GM12864 (cell line): Measurements from ENCODE around the gene RERE.

Source experiments
- DNase-seq: peaks from one replicate; pipeline ENCODE4 v3.0.0-alpha.2; 2011; ENCODE audit warnings: low read depth
- H3K4me3 ChIP-seq: 2 replicates; pipeline ENCODE4 v1.5.1; 2011; ENCODE audit warnings: mild to moderate bottlenecking, low read depth, low read length, control low read depth
- TF ChIP-seq, protein P1 (sequence below): IDR thresholded peaks from 2 replicates; pipeline ENCODE4 v1.5.1; 2011; ENCODE audit warnings: low read depth, mild to moderate bottlenecking, moderate library complexity, low read length, control low read depth, inconsistent platforms; ENCODE audit errors: missing control alignments

RERE gene

DNA sequence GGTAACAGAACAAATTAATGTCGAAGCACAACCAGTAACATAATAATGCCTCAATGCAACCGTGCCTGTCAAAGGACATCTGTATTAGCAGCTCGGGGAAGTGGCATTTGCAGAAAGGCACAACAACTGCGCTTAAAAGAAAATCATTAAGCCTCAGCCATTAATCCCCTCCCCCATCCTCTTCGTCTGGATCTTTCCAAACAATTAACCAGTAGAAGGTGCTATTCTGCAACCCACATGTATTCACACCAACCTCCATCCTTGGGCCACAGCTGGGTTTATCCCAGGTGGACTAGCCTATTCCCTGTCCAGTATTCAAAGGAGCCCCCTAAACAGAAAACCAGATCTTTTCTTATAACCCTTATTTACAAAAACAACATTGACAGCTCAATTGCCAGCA lies 2.6 kb downstream of the RERE start:
- no peak for DNase-seq
- no peak overlapping the region for H3K4me3 ChIP-seq
- TF ChIP-seq, protein P1, sequence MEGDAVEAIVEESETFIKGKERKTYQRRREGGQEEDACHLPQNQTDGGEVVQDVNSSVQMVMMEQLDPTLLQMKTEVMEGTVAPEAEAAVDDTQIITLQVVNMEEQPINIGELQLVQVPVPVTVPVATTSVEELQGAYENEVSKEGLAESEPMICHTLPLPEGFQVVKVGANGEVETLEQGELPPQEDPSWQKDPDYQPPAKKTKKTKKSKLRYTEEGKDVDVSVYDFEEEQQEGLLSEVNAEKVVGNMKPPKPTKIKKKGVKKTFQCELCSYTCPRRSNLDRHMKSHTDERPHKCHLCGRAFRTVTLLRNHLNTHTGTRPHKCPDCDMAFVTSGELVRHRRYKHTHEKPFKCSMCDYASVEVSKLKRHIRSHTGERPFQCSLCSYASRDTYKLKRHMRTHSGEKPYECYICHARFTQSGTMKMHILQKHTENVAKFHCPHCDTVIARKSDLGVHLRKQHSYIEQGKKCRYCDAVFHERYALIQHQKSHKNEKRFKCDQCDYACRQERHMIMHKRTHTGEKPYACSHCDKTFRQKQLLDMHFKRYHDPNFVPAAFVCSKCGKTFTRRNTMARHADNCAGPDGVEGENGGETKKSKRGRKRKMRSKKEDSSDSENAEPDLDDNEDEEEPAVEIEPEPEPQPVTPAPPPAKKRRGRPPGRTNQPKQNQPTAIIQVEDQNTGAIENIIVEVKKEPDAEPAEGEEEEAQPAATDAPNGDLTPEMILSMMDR, result no peak

DNA sequence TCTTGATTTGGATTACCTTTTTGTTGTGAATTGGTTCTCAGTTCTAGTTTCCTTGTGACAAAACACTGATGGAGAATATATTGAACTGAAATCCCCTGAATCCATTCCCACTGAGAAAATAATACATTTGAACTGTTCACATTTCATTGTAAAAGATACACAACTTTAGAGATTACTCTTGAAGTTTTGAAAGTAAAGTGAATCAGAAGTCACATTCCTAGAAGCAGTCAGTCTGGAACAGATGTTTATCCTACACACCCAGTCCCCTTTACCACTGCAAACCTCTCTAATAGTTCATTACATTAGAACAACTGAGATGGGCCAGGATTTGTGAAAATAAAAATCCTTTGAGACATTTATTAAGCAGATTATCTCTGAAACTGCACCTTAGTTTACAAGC lies 3.4 kb downstream of the RERE start:
- DNase-seq, result no peak
- H3K4me3 ChIP-seq, result no peak overlapping the region
- TF ChIP-seq, protein P1, result no peak

DNA sequence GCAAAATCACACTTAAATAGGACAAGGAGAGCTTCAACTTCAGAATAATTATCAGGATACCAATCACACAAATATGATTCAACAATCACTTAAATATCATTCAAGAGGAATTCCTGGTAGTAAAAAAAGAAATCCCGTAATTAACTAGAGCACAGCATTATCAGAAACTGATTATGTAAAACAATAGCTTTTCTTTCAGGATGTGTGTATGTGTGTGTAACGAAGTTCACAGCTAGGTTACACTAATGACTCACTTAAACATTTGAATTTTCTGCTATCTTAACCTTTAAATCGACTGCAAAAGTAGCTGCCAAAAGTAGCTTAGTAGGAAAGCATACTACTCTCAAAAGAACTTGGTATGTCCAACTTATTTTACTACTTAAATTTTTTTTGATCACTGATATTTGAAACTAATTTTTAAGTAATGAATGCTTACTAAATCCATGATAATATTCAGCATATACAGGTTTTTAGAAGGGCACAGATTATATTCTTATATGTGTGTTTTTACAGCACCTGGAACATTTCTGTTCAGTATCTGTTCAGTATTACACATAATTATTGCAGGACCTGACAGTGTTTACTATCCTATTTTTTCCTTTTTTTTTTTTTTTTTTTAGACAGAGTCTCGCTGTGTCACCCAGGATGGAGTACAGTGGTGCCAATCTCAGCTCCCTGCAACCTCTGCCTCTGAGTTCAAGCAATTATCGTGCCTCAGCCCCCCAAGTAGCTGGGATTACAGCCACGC lies 4.2 kb downstream of the RERE start:
- DNase-seq, result no peak
- TF ChIP-seq, protein P1, result no peak
- H3K4me3 ChIP-seq, result no peak overlapping the region

DNA sequence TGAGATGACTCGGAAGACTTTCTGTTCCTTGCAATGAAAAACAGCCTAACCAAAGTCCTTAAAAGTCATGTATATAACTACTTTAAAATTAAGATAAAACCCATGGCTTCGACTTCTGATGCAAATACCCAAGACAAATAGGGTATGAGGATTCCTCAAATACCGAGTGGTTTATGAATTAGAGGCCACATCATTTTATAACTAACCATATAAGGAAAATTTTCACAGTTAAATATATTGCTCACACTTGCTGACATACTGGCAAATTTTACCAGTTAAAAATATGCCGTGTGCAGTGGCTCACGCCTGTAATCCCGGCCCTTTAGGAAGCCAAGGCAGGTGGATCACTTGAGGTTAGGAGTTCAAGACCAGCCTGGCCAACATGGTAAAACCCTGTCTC lies 5.4 kb downstream of the RERE start:
- DNase-seq, result no peak
- TF ChIP-seq, protein P1, result no peak
- H3K4me3 ChIP-seq, result no peak overlapping the region

DNA sequence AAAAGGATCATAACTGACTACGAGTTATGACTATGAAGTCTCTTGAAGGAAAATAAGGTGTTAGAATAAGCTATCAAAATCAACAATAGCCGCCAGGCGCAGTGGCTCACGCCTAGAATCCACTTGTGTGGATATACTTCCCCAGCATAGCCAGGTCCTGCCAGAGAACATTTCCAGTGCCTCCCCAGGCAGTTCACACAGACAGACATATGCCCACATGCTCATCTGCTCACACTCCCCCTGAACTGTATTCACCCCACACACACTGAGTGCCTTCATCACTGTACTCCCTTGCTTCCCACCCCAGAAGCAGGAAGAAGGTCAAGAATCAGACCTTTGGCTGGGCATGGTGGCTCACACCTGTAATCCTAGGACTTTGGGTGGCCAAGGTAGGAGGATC lies 6.5 kb downstream of the RERE start:
- TF ChIP-seq, protein P1, result no peak
- no peak for DNase-seq
- H3K4me3 ChIP-seq, result no peak overlapping the region

DNA sequence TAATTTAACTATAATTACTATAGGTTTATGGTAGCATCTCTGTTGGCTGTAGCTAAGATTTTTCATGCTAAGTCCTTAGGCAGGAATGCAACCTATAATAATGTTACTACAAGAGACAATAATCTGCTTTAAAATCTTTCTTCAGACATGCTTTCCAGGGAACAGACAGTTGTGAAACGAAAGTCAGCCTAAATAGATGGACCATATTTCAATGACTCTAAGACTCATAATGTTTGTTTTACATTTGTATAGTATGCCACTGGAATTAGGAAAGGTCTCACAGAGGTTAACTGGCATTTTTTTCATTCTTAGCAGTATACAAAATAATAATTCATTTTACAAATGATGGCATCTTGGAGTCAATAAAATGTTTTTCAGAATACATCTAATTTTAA lies 8.1 kb downstream of the RERE start:
- TF ChIP-seq, protein P1, result no peak
- H3K4me3 ChIP-seq, result no peak overlapping the region
- DNase-seq, result no peak

DNA sequence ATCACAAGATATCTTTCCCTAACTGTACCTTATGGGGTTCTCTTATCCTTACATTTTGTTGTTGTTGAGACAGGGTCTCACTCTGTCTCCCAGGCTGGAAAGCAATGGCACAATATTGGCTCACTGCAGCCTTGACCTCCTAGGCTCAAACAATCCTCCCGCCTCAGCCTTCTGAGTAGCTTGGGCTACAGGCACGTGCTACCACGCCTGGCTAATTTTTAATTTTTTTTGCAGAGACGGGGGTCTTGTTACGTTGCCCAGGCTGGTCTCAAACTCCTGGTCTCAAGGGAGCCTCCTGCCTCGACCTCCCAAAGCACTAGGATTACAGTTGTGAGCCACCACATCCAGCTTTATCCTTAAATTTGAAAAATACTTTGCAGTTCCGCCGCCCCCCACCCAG lies 10.4 kb downstream of the RERE start:
- TF ChIP-seq, protein P1, result no peak
- no peak overlapping the region for H3K4me3 ChIP-seq
- DNase-seq, result no peak
